DMS114 treated with DMSO at 0.1 percent for 48 hours (cell line): ENCODE data around the gene CUEDC1.
"Not testable (repeated sequence)": the region's sequence is repeated elsewhere in the genome, so short reads cannot be mapped to it uniquely, and the experiment has no call there.

Experiments used
- DNase-seq: peaks from one replicate; lab custom pipeline; 2025; ENCODE audit not compliant: unreplicated experiment; lab: John Stamatoyannopoulos, UW

Gene CUEDC1

GRCh38 chr17:57958391-57958790, 3.2 kb upstream of the CUEDC1 start:
- DNase-seq, result not testable (repeated sequence)

DNA sequence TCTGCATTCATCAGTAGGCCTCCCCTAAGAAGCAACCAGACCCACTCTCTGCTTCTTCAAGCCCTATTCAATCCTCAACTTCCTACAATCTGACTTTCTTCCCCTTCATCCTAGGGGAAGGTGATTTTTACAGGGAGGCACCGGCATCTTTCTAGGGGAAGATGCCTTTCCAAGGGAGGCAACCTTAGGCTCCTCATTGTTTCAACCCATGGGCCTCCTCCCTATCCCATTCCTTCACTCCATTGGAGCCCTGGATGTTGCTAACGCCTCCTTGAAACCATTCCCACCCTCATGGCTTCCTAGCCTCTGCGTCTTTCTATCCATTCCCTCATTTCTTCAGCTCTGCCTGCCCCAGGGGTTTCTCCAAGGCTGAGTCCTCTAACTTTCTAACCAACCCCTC, 2.7 kb upstream of the CUEDC1 start:
- no peak for DNase-seq

GRCh38 chr17:57957120-57957850, 2.1 kb upstream of the CUEDC1 start:
- no peak for DNase-seq

- no peak for DNase-seq
Observed at GRCh38 chr17:57956291-57957119, 1.3 kb upstream of the CUEDC1 start.

DNA sequence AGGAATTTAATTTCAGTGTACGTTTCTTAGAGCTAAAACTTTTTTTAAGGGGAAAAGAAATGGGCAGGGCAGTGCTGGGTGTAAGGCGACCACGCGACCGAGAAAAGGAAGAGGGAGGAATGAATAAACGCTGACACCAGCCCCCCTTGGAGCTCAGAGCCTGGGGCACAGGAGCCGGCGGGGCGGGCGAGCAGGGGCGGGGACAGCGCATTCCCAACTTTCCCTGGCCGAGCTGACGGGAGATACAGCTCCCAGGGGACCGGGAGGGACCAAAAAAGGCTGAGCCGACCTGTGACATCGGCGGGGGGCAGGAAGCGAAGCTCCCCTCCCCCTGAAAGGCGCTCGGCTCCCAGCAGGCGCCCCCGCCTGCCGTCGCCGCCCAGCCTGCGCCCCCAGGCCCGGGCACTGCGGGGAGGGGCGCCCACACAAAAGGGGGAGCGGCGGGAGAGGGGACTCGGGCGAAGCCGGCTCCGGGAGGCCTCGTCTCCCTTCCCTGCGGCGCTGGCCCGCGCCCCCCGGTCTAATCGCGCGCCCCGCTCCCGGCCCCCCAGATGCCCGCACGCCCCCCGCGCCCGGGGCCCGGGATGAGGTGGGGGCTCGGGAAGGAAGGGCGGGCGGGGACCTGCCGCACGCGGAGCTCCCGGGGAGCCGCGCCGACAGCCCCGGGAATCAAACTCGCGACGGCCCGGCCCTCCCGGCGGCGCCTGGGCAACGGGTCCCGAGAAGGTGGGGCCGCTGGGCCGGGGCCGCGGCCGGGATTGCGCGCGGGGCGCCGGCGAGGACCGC, 622 bp downstream of the CUEDC1 start:
- peak; percentile 17 for DNase-seq

- DNase-seq, result no peak
Observed at GRCh38 chr17:57953705-57954396, 1.4 kb downstream of the CUEDC1 start.

DNA sequence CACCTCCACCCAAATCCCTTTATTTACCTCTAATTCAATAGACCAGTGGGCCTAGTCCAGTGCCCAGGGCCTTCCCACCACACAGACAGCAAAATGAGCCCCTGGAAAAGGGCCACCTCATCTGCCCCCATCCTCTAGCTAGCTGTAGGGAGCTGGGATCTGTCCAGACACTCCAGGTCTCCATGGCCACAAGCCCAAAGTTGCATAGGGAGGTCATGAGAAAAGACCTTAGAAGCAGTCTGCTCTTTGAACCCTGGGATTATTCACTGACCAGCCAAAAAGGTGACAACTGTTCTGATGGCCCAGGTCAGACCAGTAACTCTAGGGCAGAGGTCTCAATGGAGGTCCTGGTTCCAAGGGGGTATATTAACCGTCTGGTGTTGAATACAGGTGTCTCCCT, 2.0 kb downstream of the CUEDC1 start:
- DNase-seq, result no peak

DNA sequence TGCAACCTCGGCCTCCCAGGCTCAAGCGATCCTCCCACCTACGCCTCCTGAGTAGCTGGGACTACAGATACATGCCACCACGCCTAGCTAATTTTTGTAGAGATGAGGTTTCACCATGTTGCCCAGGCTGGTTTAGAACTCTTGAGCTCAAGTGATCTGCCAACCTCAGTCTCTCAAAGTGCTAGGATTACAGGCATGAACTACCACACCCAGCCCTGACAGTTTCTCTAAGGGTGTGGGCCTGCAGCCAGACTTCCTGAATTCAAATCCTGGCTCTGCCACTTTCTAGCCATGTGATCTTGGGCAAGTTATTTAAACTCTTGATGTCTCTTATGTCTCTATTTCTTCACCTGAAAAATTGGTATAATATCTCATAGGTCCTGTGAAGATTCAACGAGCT, 5.6 kb downstream of the CUEDC1 start:
- no peak for DNase-seq

DNA sequence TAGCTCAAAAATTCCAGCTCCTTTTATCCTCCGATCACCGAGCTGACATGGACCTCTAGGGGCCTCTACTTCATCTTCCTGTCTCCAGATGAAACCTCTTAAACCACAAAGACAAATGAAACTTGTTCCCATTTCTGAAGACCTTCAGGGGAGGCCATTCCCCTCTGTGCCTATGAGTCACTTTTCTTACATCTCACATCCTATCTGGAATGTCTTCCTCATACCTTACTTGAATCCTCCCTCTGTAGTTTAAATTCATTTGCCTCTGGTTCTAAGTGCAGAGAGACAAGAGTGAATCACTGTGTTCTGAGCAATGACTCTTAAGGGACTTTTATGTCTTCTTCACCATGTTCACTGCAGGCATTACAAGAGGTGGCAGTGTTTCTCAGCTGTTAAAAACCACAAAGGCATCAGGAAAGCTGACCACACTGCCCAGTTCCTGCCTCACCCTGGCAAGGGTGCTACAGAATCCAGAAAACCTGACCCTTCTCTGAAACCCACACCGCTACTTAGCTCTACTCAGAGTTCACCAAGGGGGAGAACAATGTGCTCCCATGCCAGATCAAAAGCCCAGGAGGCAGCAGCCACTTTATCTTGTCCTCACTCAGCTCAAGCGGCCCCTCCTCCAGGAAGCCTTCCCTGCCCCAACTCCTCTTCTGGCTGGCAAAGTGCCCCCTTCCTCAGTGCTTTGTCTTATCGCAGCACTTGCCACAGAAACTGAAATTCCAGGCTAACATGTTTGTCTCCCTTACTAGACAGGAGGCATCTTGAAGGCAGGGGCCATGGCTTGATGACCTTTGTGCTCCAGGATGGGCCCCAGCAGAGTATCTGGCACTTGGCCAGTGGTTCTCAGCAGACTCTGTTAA, 6.4 kb downstream of the CUEDC1 start:
- DNase-seq, result no peak

DNA sequence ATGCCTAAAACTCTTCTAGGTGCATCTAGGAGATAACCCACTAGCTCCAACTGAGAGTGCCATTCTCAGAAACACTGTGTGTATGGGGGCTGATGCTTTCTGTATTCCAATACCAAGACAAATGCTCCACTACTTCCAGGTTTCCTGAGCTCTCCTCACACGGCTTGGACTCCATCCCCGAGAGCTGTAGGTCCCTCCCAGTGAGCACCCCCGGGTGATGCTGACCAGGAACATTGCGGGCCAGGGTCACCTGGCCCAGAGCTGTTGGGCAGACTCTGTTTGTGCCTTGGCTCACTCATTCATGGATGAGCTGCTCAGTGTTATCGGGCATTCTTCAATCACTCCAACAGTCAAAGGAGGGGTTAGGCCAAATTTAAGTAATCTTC, 7.0 kb downstream of the CUEDC1 start:
- no peak for DNase-seq

DNA sequence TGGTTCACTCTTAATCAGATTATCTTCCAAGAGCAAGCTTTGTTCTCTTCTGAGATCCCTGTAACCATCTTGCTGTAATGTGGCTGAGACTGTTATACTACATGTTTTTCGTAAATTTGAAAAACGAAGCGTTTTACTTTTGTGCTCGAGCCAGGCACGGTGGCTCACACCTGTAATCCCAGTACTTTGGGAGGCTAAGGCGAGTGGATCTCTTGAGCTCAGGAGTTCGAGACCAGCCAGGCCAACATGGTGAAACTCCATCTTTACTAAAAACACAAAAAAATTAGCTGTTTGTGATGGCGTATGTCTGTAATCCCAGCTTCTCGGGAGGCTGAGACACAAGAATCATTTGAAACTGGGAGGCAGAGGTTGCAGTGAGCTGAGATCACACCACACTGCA, 7.8 kb downstream of the CUEDC1 start:
- no peak for DNase-seq

DNA sequence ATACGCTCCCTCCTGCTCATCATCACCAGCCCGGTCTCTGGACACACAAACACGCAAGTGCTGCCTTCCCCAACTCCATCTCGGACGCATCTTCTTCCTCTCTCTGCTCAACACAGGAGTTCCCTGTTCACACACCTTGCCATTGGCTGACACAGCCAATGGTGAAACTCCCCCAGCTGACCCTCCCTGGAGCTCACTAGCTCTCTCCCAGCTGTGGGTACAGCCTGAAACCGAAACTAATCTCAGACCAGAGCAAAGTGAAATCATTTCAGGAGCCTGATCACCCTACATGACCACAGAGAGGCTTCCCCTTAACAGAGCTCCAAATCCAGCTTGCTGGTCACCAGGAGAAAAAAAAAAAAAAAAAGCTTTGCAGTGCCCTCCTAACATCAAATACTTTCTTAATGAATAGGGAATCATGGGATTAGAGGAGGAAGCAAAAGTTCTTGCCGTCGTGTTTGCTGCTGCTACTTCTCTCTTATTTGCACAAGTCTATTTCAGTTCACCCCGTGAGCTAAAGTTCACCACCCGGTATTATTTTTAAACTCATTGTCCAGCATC, 8.3 kb downstream of the CUEDC1 start:
- peak; percentile 20 for DNase-seq

DNA sequence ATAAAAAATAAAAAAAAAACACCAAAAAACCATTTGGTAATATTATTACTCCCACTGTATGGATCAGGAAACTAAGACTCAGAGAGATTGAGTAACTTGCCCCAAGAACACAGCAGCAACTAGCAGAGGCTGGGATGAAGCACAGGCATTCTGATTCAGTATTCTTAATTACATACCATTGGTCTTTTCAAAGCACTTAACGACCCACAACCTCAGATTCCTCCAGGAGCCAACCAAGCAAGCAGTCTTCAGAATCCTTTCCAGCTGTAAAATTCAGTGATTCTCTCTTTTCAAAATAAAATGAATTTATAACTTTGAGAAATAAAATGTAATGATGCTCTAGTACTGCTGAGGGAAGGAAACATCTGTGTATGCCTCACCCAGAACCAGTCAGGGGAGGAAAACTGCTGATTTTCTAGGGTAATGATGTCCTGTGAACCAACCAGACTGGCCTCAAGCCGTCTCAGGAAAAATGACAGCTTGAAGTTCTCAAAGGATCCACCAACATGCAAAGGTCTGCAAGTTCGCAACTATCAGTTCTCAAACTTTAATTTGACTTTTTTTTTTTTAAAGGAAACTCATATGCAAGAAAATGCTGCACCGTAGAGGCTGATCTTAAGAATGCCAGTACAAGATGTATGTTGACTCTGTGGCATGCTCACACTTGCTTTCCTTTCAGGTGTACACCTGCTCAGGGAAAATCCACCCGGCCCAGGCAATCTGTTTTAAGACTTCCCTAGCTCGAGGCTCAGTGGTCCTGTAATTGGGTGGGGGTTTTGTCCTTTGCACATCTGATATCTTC, 9.0 kb downstream of the CUEDC1 start:
- DNase-seq, result no peak

GRCh38 chr17:57944908-57945307, 10.3 kb downstream of the CUEDC1 start:
- no peak for DNase-seq

- no peak for DNase-seq
Observed at GRCh38 chr17:57943645-57944044, 11.6 kb downstream of the CUEDC1 start.

- DNase-seq, result no peak
Observed at GRCh38 chr17:57943140-57943539, 12.1 kb downstream of the CUEDC1 start.

GRCh38 chr17:57941384-57942370, 13.5 kb downstream of the CUEDC1 start:
- no peak for DNase-seq
